ENCODE measurements around the gene BRD4.

The BRD4 gene

GRCh38 chr19:15303105-15303780 lies 29.1 kb downstream of the BRD4 start:
- Histone ChIP-seq H3K4me3 (ENCODE audit: low read depth, low read length) (no peak overlapping the region), H3K27ac (no peak overlapping the region)

GRCh38 chr19:15300533-15301197 lies 31.7 kb downstream of the BRD4 start:
- peaks cover 9% of the 10 kb centered on the region for H3K36me3 ChIP-seq

More at GRCh38 chr19:15303105-15303780, 29.1 kb downstream of the BRD4 start:
- Histone ChIP-seq H3K9me3 (ENCODE audit: severe bottlenecking) (peaks cover 4% of the 10 kb centered on the region), H3K36me3 (no peaks in the 10 kb centered on the region), H3K27me3 (ENCODE audit: insufficient read depth, low read depth, severe bottlenecking) (no peaks in the 10 kb centered on the region)
- no peak for TF ChIP-seq CTCF (IDR thresholded peaks at IDR 0.05; ENCODE audit: low read depth, low read length)
- DNase-seq: no peak

GRCh38 chr19:15299568-15300409 lies 32.5 kb downstream of the BRD4 start:
- H3K4me3 ChIP-seq (ENCODE audit: low read depth, low read length): no peak overlapping the region
- TF ChIP-seq CTCF (IDR thresholded peaks at IDR 0.05; ENCODE audit: low read depth, low read length): no peak
- H3K36me3 ChIP-seq: peaks cover 10% of the 10 kb centered on the region
- H3K27ac ChIP-seq: no peak overlapping the region
- DNase-seq: no peak
- no peaks in the 10 kb centered on the region for H3K9me3 ChIP-seq (ENCODE audit: severe bottlenecking)
- H3K27me3 ChIP-seq (ENCODE audit: insufficient read depth, low read depth, severe bottlenecking): no peaks in the 10 kb centered on the region

More at GRCh38 chr19:15300533-15301197, 31.7 kb downstream of the BRD4 start:
- TF ChIP-seq CTCF (IDR thresholded peaks at IDR 0.05; ENCODE audit: low read depth, low read length): no peak
- Histone ChIP-seq H3K4me3 (ENCODE audit: low read depth, low read length) (no peak overlapping the region), H3K27ac (no peak overlapping the region), H3K27me3 (ENCODE audit: insufficient read depth, low read depth, severe bottlenecking) (no peaks in the 10 kb centered on the region), H3K9me3 (ENCODE audit: severe bottlenecking) (peaks cover 3% of the 10 kb centered on the region)
- DNase-seq: no peak

- Histone ChIP-seq H3K9me3 (ENCODE audit: severe bottlenecking) (no peaks in the 10 kb centered on the region), H3K27me3 (ENCODE audit: insufficient read depth, low read depth, severe bottlenecking) (no peaks in the 10 kb centered on the region), H3K27ac (no peak overlapping the region), H3K36me3 (peaks cover 13% of the 10 kb centered on the region), H3K4me3 (ENCODE audit: low read depth, low read length) (no peak overlapping the region)
- no peak for DNase-seq
- no peak for TF ChIP-seq CTCF (IDR thresholded peaks at IDR 0.05; ENCODE audit: low read depth, low read length)
Measured at GRCh38 chr19:15298847-15299567, 33.3 kb downstream of the BRD4 start.

- Histone ChIP-seq H3K9me3 (ENCODE audit: severe bottlenecking) (no peaks in the 10 kb centered on the region), H3K4me3 (ENCODE audit: low read depth, low read length) (no peak overlapping the region), H3K36me3 (peaks cover 15% of the 10 kb centered on the region), H3K27me3 (ENCODE audit: insufficient read depth, low read depth, severe bottlenecking) (no peaks in the 10 kb centered on the region), H3K27ac (peak overlapping the region; percentile 62)
- no peak for DNase-seq
- TF ChIP-seq CTCF (IDR thresholded peaks at IDR 0.05; ENCODE audit: low read depth, low read length): no peak
Measured at GRCh38 chr19:15297416-15298224, 34.7 kb downstream of the BRD4 start.

Measured in WERI-Rb-1 (cell line).